HG02884 (cell line): ENCODE data around the gene RNF130.

Experiments used
- ATAC-seq: cut with Tn5 transposase; IDR thresholded peaks from one replicate; pipeline ENCODE4 v1.9.1; 2021; ENCODE audit warnings: mild to moderate bottlenecking, moderate library complexity; ENCODE audit not compliant: unreplicated experiment

The RNF130 gene

GRCh38 chr5:180071531-180072255 lies at the start of gene RNF130:
TSS of gene RNF130 (minus strand) at chr5:180071759. CDS start at chr5:180071702, 57 bp downstream.
- peak; percentile 72 for ATAC-seq

GRCh38 chr5:180120237-180121101 lies 48.9 kb upstream of the RNF130 start:
- ATAC-seq = no peak

- no peak for ATAC-seq
Measured at GRCh38 chr5:180119903-180120236, 48.3 kb upstream of the RNF130 start.

- ATAC-seq = no peak
Measured at GRCh38 chr5:180119031-180119902, 47.7 kb upstream of the RNF130 start.

- no peak for ATAC-seq
Measured at GRCh38 chr5:180118391-180118791, 46.8 kb upstream of the RNF130 start.

GRCh38 chr5:180117000-180117725 lies 45.6 kb upstream of the RNF130 start:
- no peak for ATAC-seq

GRCh38 chr5:180116077-180116999 lies 44.8 kb upstream of the RNF130 start:
- no peak for ATAC-seq

GRCh38 chr5:180115326-180116076 lies 43.9 kb upstream of the RNF130 start:
- ATAC-seq = no peak

- ATAC-seq = no peak
Measured at GRCh38 chr5:180114304-180115003, 42.9 kb upstream of the RNF130 start.

GRCh38 chr5:180113660-180114303 lies 42.2 kb upstream of the RNF130 start:
- ATAC-seq = no peak

GRCh38 chr5:180112181-180112861 lies 40.8 kb upstream of the RNF130 start:
- ATAC-seq = no peak

GRCh38 chr5:180111273-180112002 lies 39.9 kb upstream of the RNF130 start:
- ATAC-seq = no peak

GRCh38 chr5:180109920-180110319 lies 38.4 kb upstream of the RNF130 start:
- ATAC-seq = no peak

- no peak for ATAC-seq
Measured at GRCh38 chr5:180107005-180107404, 35.4 kb upstream of the RNF130 start.

- no peak for ATAC-seq
Measured at GRCh38 chr5:180105827-180106312, 34.3 kb upstream of the RNF130 start.

- no peak for ATAC-seq
Measured at GRCh38 chr5:180104168-180104530, 32.6 kb upstream of the RNF130 start.
